GM23248 (cell line): Measurements from ENCODE around the gene MTCH1.

Experiments used
- EZH2 ChIP-seq: fragments of 200-600 bp; sonication (generic); IDR thresholded peaks from 2 replicates; pipeline ENCODE4 v1.6.1; 2018; ENCODE audit warnings: antibody characterized with exemption, mild to moderate bottlenecking; ENCODE audit not compliant: insufficient read depth, poor library complexity, severe bottlenecking
- EZH2phosphoT487 ChIP-seq: fragments of 200-600 bp; sonication (generic); IDR thresholded peaks from 2 replicates; pipeline ENCODE4 v1.6.1; 2018; ENCODE audit warnings: antibody characterized with exemption, moderate library complexity, mild to moderate bottlenecking, low read depth; ENCODE audit not compliant: insufficient read depth

DNA sequence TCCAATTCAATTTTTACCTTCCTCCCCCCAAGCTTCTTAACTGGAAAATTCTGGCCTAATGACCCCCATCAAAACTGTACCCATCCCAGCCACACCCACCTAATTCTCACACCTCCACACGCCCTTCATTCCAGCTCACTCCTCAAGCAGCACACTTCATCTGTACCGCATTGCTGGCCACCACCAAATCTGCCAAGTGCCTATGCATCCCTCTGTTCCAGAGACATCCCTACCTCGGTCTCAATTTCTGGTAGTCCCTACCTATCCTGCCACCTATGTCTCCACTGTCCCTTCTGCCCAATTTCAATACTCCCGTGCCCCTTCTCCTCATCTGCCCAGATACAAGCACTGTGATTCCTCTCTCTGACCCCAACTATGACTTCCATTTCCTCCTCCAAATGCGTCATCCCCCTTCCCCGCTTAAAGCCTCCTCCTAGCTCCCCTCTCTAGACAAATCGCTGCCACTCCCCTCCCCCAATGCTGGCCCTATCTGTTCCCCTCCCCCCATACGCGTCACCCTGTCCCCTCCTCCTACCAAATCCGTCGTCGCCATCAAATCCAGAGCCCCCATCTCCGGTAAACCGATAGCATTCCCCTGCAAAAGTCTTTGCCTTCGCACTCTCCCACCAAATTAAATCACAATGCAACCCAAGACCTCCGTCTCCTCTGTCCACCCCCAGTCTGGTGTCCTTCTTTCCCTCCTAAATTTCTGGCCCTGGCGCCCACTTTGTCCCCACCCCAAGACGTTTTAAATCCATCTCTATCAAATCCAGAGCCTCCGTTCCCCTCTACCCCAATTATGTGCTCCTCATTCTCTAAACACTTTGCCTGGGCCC is 1.2 kb downstream of the MTCH1 start:
- TF ChIP-seq EZH2 (no peak), EZH2phosphoT487 (no peak)
